ENCODE measurements around the gene SLAMF6.
A peak's percentile ranks its signal among the peaks of the same experiment; 100 is the strongest.

GRCh38 chr1:160550572-160551034, 27.5 kb upstream of the SLAMF6 start:
- peak; percentile 5 for TF ChIP-seq CTCF (IDR thresholded peaks at IDR 0.05; ENCODE audit: low read depth, low read length, missing input control)
- TF ChIP-seq GABPA (IDR thresholded peaks at IDR 0.05 in 1 of 2, conservative IDR thresholded peaks at IDR 0.05 in 1 of 2) = no peak
- no peak for TF ChIP-seq SP1 (IDR thresholded peaks at IDR 0.05)
- no peak for TF ChIP-seq JUND (IDR thresholded peaks at IDR 0.05)
- no peak for TF ChIP-seq RAD21 (IDR thresholded peaks at IDR 0.05)
- TF ChIP-seq YY1 (IDR thresholded peaks at IDR 0.05) = no peak
- TF ChIP-seq REST (IDR thresholded peaks at IDR 0.05) = no peak
- TF ChIP-seq MAX (IDR thresholded peaks at IDR 0.05) = no peak
- TF ChIP-seq FOXA1 (IDR thresholded peaks at IDR 0.05) = no peak
- TF ChIP-seq TAF1 (conservative IDR thresholded peaks at IDR 0.05) = no peak
- TF ChIP-seq HNF4A (conservative IDR thresholded peaks at IDR 0.05) = no peak
- no peak for TF ChIP-seq RXRA (IDR thresholded peaks at IDR 0.05)
- TF ChIP-seq EGR1 (IDR thresholded peaks at IDR 0.05; ENCODE audit: low read depth in 2 of 2) = no peak

All from liver (tissue), 3 donors.